Measurements from ENCODE around the gene THRSP. TPM values are rescaled to one million over a fixed set of nuclear protein-coding genes. Genes with fewer than 3 reads are reported as not detected.
"Not testable (repeated sequence)": the region's sequence is repeated elsewhere in the genome, so short reads cannot be mapped to it uniquely, and the experiment has no call there.

The THRSP gene, protein sequence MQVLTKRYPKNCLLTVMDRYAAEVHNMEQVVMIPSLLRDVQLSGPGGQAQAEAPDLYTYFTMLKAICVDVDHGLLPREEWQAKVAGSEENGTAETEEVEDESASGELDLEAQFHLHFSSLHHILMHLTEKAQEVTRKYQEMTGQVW
- total RNA-seq, result not detected

DNA sequence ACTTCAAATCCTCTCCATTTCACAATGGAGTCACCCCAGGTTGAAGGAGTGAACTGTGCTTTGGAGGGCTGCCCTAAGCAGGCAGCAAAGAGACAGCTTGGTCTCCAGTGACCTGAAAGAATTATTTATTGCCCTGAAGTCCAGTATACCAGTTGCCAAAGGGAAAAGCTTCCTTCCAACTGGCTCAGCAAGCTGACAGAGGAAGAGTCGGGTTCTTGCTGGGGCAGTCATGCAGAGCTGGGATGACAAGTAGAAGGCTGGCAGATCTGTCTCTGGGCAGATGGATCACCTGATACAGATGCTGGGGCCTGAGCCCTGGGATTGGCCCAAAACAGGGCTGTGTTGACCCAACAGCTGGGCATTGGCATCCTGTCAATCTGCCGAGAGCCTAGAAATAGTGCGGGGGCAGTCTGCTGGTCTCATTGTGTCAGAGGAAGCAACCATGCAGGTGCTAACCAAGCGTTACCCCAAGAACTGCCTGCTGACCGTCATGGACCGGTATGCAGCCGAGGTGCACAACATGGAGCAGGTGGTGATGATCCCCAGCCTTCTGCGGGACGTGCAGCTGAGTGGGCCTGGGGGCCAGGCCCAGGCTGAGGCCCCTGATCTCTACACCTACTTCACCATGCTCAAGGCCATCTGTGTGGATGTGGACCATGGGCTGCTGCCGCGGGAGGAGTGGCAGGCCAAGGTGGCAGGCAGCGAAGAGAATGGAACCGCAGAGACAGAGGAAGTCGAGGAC lies at the start of gene THRSP:
Gene THRSP (plus strand): TSS at position 422 of the 742 bp plus-strand sequence. CDS start 21 bp downstream, at position 443.
- Mint-ChIP-seq H3K36me3 (peaks cover 12% of the 10 kb centered on the region), H3K4me3 (no peak within 1 kb of the TSS), H3K27ac (no peak within 1 kb of the TSS), H3K9me3 (no peaks in the 10 kb centered on the region), H3K27me3 (no peaks in the 10 kb centered on the region), H3K4me1 (no peaks in the 10 kb centered on the region)
- DNase-seq, result no peak

DNA sequence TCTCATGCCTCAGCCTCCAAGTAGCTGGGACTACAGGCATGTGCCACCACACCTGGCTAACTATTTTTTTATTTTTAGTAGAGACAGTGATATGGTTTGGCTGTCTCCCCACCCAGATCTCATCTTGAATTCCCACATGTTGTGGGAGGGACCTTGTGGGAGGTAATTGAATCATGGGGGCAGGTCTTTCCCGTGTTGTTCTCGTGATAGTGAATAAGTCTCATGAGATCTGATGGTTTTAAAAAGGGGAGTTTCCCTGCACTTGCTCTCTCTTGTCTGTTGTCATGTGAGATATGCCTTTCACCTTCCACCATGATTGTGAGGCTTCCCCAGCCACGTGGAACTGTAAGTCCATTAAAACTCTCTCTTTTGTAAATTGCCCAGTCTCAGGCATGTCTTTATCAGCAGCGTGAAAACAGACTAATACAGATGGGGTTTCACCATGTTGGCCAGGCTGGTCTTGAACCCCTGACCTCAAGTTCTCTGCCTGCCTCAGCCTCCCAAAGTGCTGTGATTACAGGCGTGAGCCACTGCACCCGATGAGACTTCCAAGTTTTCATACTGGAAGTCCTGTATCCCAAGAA lies 48.6 kb upstream of the THRSP start:
- H3K4me1 Mint-ChIP-seq, H3K4me3 Mint-ChIP-seq, H3K36me3 Mint-ChIP-seq, H3K27ac Mint-ChIP-seq, DNase-seq, H3K9me3 Mint-ChIP-seq, H3K27me3 Mint-ChIP-seq: not testable (repeated sequence)

DNA sequence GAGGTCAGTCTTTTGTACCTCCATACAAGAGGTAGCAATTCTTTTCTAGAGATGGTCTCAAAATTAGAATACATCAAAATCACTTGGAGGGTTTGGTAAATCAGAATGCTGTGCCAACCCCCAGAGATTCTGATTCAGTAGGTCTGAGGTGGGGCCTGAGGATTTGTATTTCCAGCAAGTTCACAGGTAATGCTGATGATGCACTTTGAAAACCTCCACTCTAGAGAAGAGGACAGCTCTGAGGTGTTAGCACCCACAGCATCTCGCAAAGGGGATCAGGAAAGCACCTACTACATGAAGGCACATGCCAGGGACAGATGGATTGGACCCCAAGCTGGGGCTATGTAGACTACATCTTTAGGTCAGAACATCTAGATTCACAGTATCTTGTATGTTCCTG lies 47.8 kb upstream of the THRSP start:
- Mint-ChIP-seq H3K4me3 (no peak overlapping the region), H3K4me1 (no peaks in the 10 kb centered on the region), H3K9me3 (no peaks in the 10 kb centered on the region), H3K27me3 (no peaks in the 10 kb centered on the region), H3K36me3 (no peaks in the 10 kb centered on the region), H3K27ac (no peak overlapping the region)
- DNase-seq, result no peak

DNA sequence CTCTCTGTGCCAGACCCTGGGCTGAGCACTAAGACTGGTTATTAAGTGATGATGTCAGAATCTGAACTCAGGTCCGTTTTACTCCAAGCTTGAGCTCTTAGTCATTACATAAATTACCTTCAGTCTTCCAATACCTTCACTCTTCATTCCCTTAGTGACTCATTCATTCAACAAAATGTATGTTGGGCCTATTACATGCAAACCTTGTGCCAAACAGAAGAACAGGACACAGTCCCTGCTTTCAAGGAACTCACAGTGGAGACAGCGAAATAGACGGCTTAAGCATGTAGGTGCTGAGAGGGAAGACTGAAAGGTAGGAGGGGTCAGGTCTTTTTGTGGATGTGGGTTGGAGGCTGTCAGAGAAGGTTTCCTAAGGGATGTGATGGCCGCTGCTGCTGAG lies 43.9 kb upstream of the THRSP start:
- no peaks in the 10 kb centered on the region for H3K9me3 Mint-ChIP-seq

GRCh38 chr11:78020246-78020645 lies 43.4 kb upstream of the THRSP start:
- no peak overlapping the region for H3K27ac Mint-ChIP-seq

More for the DNA sequence above, 43.9 kb upstream of the THRSP start:
- no peak overlapping the region for H3K27ac Mint-ChIP-seq
- no peaks in the 10 kb centered on the region for H3K4me1 Mint-ChIP-seq
- no peaks in the 10 kb centered on the region for H3K36me3 Mint-ChIP-seq
- H3K4me3 Mint-ChIP-seq, result no peak overlapping the region
- DNase-seq, result no peak
- peaks cover 25% of the 10 kb centered on the region for H3K27me3 Mint-ChIP-seq

GRCh38 chr11:78021611-78022010 lies 42.0 kb upstream of the THRSP start:
- Mint-ChIP-seq H3K27ac (no peak overlapping the region), H3K4me1 (no peaks in the 10 kb centered on the region), H3K36me3 (no peaks in the 10 kb centered on the region), H3K4me3 (no peak overlapping the region), H3K27me3 (peaks cover 25% of the 10 kb centered on the region), H3K9me3 (no peaks in the 10 kb centered on the region)
- DNase-seq, result no peak

More at GRCh38 chr11:78020246-78020645, 43.4 kb upstream of the THRSP start:
- Mint-ChIP-seq H3K4me1 (no peaks in the 10 kb centered on the region), H3K36me3 (no peaks in the 10 kb centered on the region), H3K27me3 (peaks cover 25% of the 10 kb centered on the region), H3K4me3 (no peak overlapping the region), H3K9me3 (no peaks in the 10 kb centered on the region)
- no peak for DNase-seq

DNA sequence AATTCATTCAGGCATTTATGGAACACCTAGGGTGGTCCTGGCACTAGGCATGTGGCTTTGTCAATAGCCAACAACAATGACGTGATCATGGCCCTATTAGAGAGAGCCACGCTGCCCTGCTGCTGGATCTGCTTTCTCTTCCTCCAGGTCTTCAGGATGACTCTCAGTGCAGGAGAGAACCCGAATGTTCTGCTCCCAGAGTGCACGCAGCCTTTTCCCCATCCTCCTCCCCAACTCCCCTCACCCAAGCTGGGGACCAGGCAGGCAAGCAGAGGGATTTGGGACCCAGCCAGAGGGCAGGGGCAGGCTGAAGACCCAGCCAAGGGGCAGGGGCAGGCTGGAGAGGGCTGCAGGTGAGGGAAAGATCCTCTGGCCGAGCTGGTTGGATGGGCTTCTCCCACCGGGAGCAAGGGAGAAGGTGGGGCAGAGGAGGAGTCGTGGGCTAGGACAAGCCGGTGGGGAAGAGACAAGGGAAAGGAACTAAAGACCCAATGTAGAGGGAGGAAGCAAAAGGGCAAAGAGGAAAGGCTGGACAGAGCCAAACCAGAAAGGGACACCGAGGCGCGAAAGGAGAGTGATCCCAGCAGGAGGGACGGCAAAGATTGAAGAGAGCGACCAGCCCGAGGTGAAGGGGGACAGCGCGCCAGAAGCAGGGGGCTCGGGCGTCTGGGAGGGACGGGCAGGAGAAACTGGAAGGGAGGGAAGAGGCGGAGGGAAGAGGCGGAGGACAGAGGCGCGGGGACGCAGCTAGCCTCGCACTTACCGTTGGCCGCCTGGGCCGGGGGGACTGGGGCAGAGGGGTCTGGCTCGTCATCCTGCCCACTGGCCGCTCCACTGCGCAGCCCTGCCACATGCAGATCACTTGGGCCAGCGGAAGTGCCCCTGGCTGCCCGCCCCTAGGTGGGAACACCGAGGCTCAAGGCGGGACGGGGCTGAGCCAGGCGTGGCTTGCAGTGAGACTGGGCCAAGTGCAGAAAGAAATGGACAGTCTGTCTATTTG lies 41.0 kb upstream of the THRSP start, which contains the start of gene KCTD14:
Gene KCTD14 (minus strand): TSS at position 880 of the 1,000 bp plus-strand sequence. CDS start 27 bp downstream, at position 853.
- Mint-ChIP-seq H3K27me3 (peaks cover 25% of the 10 kb centered on the region), H3K4me1 (no peaks in the 10 kb centered on the region), H3K4me3 (no peak within 1 kb of the TSS), H3K27ac (peak within 1 kb of the TSS; percentile 51), H3K9me3 (no peaks in the 10 kb centered on the region), H3K36me3 (no peaks in the 10 kb centered on the region)
- no peak for DNase-seq

DNA sequence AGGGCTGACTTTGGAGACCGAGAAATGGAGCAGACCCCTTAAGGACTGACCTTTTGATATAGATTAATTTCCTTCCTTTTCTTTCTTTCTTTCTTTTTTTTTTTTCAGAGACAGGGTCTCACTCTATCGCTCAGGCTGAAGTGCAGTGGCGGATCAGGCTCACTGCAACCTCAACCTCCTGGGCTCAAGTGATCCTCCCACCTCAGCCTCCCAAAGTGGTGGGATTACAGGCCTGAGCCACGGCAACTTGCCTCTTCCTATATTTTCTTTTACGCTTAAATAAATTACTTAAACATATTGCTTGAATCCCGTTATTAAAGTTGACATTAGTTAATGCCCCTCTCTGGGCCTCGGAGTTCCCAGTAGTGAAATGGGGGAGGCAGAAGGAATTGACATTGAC lies 40.2 kb upstream of the THRSP start:
- DNase-seq, result no peak
- no peaks in the 10 kb centered on the region for H3K36me3 Mint-ChIP-seq
- H3K9me3 Mint-ChIP-seq, result no peaks in the 10 kb centered on the region
- no peaks in the 10 kb centered on the region for H3K4me1 Mint-ChIP-seq
- peaks cover 25% of the 10 kb centered on the region for H3K27me3 Mint-ChIP-seq
- H3K4me3 Mint-ChIP-seq, result no peak overlapping the region
- no peak overlapping the region for H3K27ac Mint-ChIP-seq

DNA sequence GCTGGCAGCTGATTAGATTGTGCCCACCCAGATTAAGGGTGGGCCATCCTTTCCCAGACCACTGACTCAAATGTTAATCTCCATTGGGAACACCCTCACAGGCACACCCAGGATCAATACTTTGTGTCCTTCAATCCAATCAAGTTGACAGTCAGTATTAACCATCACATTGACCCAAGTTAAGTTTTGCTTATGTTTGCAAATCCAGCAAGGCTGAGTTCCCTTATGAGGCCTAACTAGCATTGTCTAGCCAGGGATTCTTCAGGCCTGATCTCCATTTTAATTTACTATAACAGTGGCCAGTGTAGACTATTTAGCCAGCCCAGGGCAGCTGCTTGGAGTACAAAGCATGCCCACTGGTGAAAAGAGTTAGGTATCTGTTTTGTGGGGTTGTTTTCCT lies 38.3 kb upstream of the THRSP start:
- Mint-ChIP-seq H3K4me3 (no peak overlapping the region), H3K27me3 (peaks cover 25% of the 10 kb centered on the region), H3K36me3 (no peaks in the 10 kb centered on the region), H3K27ac (no peak overlapping the region), H3K9me3 (no peaks in the 10 kb centered on the region), H3K4me1 (no peaks in the 10 kb centered on the region)
- no peak for DNase-seq

DNA sequence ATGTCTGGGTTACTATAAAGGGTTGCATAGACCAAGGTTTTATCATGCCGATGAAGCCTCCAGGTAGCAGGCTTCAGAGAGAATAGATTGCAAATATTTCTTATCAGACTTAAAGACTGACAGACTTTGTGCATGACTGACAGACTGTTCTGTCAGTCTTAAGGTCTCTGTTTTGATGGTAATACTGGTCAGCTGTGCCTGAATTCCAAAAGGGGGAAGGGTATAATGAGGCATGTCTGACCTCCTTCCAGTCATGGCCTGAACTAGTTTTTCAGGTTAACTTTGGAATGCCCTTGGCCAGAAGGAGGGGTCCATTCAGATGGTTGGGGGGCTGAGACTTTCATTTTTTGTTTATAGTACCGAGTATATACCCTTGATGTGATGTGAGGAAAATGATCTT lies 35.9 kb upstream of the THRSP start:
- H3K9me3 Mint-ChIP-seq, result no peaks in the 10 kb centered on the region
- H3K27ac Mint-ChIP-seq, result no peak overlapping the region
- no peaks in the 10 kb centered on the region for H3K36me3 Mint-ChIP-seq

DNA sequence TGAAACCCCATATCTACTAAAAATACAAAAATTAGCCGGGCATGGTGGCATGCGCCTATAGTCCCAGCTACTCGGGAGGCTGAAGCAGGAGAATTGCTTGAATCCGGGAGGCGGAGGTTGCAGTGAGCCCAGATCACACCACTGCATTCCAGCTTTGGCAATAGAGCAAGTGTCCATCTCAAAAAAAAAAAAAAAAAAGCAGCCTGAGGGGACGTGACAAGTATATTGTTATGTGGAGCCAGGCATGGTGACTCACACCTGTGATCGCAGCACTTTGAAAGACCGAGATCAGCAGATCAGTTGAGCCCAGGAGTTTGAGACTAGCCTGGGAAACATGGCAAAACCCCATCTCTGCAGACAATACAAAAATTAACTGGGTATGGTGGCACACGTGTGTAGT lies 35.2 kb upstream of the THRSP start:
- not testable (repeated sequence) for H3K27me3 Mint-ChIP-seq, H3K36me3 Mint-ChIP-seq, H3K4me3 Mint-ChIP-seq, H3K9me3 Mint-ChIP-seq, H3K4me1 Mint-ChIP-seq, H3K27ac Mint-ChIP-seq, DNase-seq

More for the DNA sequence above, 35.9 kb upstream of the THRSP start:
- Mint-ChIP-seq H3K27me3 (peaks cover 14% of the 10 kb centered on the region), H3K4me1 (no peaks in the 10 kb centered on the region), H3K4me3 (no peak overlapping the region)
- DNase-seq, result no peak

DNA sequence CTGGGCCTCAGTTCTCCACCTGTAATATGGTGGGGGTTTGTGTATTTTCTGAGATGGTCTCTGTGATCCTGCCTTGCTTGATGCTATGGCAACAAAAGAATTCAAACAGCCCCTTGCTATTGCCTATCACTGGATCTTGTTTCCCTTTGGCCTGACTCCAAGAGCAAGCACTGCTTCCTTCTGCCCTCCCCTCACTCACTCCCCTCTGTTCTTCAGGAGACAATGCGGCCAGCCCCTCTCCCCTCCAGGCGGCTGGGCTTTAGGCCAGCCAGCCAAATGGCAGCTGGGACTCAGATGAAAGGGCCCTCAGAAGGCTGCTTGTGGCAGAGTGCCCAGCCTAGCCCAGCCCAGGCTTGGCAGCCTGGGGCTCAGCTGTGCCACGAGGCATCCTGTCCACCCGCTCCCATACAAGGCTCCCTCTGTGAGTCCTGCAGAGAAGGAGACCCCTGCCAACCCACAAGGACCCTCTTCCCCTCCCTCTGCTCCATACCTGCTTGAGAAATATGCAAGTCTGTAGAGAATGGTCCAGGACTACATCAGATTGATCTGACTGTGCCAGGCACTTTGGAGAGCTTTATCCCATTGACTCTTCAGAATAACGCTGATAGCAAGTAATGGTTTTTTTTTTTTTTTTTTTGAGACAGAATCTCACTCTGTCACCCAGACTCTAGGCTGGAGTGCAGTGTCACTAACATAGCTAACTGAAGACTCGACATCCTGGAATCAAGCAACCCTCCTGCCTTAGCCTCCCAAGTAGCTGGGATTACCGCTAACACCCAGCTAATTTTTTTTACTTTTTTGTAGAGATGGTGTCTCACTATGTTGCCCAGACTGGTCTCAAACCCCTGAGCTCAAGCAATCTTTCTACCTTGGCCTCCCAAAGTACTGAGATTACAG lies 33.0 kb upstream of the THRSP start:
- no peaks in the 10 kb centered on the region for H3K27me3 Mint-ChIP-seq
- H3K36me3 Mint-ChIP-seq, result no peaks in the 10 kb centered on the region
- H3K9me3 Mint-ChIP-seq, result no peaks in the 10 kb centered on the region
- no peaks in the 10 kb centered on the region for H3K4me1 Mint-ChIP-seq
- no peak overlapping the region for H3K27ac Mint-ChIP-seq
- no peak for DNase-seq
- no peak overlapping the region for H3K4me3 Mint-ChIP-seq

DNA sequence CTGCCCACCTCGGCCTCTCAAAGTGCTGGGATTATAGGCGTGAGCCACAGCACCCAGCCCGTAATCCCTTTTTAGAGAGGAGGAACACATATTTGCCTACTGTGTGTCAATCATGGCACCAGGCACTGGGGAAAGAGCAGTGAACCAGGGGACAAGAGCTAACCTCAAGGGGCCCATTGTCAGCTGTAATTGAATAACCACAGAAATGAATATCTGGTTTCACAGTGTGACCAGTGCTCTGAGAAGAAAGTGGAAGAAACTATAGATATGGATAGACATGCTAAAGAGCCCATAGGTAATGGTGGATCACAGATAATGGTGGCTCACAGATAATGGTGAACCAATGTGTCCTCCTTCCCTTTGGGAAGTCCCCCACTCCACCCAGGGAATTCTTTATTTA lies 32.0 kb upstream of the THRSP start:
- Mint-ChIP-seq H3K27ac (no peak overlapping the region), H3K27me3 (no peaks in the 10 kb centered on the region), H3K4me3 (no peak overlapping the region), H3K9me3 (no peaks in the 10 kb centered on the region), H3K4me1 (no peaks in the 10 kb centered on the region), H3K36me3 (no peaks in the 10 kb centered on the region)
- no peak for DNase-seq

- Mint-ChIP-seq H3K4me3 (no peak overlapping the region), H3K27me3 (no peaks in the 10 kb centered on the region), H3K9me3 (no peaks in the 10 kb centered on the region), H3K36me3 (no peaks in the 10 kb centered on the region), H3K4me1 (no peaks in the 10 kb centered on the region), H3K27ac (no peak overlapping the region)
- DNase-seq, result no peak
These were observed 31.6 kb upstream of the THRSP start for GRCh38 chr11:78032090-78032489.
